GM19452 (cell line): ENCODE measurements around the gene DSCAM.

ENCODE experiments used
- ATAC-seq: cut with Tn5 transposase; IDR thresholded peaks from one replicate; pipeline ENCODE4 v1.9.1; 2021; ENCODE audit not compliant: unreplicated experiment

The DSCAM gene

DNA sequence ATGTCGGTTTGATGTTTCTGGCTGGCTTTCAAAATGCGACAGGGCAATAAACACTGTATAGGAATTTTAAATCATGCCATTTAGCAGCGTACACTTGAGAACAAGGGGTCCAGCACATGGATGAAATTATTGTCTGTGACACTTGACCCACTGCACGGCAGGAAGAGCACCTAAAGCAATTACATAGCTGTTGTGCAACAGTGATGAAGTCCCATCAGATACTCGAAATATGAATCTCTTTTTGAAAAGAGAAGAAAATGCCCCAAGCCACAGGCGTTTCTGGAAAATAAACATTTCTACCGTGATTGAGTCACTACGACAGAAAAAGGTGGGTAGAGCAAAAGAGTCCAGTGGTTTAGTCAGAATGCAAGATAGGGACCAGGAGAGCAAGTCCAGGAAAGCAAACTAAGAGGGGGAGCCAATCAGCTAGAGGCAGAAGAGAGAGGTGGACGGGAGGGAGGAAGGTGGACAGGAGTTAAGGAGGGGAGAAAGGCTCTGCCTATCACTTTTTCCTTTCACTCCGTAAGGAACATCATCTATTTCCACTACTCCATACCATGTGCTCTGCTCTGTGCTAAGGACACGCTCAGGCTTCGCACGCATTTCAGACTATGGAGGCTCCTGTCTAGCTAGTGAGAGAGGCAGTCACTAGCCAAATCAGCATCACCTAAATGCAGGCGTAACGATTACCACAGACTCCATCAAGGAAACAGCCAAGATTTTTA, 6.4 kb downstream of the DSCAM start:
- ATAC-seq = no peak

DNA sequence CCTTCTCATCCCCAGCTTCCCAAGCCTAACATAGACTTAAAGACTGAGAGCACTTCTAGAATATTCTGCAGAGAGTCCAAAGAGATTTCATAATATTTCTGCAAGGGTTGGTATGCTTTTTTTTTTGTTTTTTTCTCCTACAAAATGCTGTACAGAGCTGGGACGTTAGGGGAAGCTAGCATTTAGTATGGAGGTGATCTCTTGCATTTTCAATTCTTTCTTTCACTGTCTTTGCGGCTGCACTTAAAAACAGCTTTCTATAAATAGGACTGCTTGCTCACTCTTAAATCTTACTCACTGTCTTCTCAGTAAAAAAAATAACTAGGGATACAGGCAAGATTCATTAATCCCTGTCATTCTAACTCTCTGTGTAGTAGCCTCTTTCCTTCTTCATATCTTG, 7.4 kb downstream of the DSCAM start:
- ATAC-seq = no peak

DNA sequence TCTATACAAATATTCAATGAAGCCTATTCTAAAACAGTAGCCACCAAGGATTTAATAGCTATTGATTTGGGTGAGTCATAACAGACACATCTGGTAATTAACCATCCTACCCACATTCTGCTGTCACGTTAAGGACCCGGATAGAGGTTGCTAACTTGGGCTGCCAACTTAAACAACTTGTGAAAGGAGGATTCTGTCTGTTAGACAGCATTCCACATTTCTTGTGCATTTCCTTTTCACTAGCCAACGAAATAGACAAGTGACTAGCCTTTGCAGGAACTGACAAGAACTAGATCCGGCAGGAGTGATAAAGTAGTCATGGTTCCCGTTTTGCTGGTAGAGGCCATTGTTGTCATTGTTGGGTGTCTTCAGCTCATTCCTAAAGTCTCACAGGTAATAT, 9.5 kb downstream of the DSCAM start:
- no peak for ATAC-seq

DNA sequence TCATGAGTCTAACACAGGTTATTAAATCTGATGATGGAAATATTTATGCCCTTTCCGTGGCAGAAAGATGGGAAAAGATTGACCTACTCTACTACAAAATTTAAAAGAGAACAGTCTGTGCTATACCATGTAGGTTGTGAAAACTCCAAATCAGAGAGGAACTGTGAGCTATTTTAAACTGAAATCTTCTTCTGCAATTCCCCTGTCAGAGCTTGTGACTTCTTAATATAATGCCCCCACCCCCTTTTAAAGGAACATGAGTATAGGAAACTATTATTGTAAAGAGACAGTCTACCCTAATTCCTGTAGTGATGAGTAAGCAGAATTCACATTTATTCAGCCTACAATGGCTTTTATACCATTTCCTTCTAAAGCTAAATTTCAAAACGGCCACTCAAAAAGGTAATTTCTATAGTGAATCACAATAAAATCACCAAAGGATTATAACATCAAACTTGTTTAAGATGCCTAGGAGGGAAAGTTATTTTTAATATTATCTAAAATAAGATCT, 11.7 kb downstream of the DSCAM start:
- ATAC-seq = no peak

DNA sequence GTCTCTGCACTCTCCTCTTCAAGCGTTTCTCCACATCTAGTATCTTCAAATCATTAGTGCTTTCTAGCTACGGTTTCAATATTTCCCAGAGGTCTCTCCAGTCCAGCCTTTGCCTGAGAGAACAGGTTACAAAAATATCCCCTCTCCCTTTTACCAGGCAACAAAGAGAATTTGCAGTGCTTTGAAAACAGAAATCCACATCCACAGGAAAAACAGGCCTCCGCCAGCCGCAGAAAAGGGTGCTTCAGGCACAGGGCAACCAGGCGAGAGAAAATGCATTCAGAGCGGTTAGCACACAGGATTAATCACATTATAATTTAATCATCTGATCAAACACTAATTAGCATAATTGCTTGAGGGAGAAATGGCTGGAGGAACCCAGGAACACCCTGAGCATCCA, 13.8 kb downstream of the DSCAM start:
- ATAC-seq = no peak

DNA sequence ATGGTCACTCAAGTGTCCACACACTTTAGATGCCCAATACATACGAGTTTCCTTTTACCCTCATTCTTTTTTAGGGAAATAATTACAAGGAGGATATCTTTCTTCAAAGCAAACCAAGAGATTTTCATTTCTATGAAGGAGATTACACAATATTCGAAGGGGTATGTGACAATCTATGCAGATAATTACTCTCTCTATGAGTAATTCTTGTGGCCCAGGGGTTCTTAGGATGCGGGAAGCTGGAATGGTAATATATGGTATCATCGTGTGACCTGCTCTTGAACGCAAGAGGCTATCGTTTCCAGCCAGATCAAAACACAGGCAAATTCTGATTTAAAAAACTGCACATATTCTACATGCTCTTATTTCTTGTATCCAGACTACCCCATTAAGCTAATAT, 14.6 kb downstream of the DSCAM start:
- no peak for ATAC-seq

DNA sequence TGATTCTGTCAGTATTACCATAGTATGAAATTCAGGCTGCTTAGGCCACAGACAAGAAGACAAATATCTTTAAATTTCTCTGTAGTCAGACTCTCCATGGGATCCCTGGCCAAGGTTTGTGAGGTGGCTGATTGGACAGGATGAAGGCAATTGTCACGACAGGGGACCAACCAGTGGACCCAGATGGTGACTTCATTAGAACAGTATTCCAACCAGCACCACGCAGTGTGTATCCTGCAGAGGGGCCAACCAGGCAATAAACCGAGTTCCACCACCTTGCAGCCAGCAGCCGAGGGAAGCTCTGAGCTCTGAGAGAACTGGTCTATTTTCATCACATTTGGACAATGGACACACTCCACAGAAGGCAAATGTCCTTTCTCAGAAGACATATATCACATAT, 16.1 kb downstream of the DSCAM start:
- ATAC-seq = no peak

DNA sequence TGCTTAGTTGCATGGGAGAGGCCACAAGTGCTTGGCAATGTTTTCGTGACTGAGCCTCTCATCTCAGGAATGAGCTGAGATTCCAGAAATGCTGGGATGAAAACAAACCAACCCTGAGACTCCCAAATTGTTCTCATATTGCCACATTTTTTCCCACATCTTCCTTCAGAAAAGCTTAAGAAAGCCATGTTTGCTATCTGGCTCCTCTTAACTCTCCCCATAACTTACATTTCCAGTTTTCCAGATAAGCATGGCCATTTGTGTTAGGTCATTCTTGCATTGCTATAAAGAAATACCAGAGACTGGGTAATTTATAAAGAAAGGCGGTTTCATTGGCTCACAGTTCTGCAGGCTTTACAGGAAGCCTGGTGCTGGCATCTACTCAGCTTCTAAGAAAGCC, 17.2 kb downstream of the DSCAM start:
- no peak for ATAC-seq

DNA sequence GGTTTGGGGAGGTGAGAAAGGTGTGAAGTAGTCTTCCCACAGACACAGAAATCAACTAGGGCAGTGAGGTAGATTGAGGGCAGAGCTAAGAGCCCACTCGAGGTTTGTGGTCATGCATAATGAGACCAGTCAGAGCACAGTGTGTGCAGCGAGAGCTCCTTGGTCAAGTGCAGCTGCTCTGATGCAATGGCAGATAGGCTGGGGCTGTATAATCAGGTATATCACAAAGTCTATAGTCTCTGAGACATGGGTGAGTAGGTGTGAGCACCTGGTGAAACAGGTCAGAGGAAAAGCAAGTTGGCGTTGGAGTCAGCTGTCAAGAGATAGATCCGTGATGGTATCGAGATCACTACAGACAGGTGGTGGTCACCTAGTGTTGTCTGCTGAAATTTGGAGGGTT, 17.6 kb downstream of the DSCAM start:
- ATAC-seq = no peak

DNA sequence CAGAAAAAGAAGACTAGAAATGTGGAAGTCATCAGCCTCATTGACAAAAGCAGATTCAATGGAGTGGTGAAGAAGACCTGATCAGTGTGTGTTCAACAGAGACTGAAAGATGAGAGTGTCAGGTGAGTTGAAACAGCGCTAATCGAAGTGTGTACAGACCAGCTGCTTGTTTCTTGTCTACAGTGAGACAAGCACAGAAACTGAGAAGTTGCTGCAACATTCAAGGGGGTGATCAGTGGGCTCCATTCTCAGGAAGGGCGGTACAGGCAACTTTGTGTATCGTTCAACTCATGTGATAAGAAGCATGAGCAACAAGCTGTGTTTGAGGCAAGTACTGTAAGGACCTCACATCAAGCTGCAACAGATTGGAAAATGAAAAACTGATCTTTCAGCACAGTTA, 19.4 kb downstream of the DSCAM start:
- ATAC-seq = no peak

DNA sequence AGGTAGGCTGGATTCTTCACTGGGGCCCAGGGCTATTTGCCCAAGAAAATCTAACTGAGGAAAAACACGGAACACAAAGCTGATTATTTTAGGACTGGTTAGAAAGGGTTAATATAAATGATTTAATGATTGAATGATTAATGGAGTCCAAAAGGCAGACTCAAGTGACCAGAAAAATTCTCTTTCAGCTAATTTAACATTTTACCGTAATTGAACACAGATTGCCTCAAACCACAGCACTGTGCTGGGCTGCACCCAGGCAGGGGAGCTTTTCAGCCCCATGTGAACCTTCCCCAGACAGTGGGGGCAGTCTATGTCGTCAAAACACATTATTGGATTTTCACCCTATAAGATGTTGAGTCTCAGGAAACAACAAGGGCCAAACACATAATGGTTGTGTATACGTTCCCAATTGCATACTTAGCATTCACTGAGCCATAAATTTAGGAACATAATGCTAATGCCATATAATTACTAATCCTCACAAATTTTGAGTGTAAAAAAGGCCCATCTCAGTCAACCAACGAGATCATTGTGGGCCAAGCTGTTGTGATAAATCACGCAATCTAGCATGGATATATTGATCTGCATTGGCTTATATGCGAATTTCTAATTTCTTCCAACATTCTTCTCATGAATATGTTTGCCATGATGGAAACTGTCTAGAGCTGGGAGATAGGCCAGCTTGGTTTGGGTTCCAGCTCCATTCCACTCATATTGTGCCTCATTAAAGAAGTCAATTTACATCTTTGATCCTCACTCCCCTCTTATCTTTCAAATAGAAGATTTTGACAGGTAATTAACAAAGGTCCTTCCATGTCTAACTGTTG, 27.7 kb downstream of the DSCAM start:
- no peak for ATAC-seq

DNA sequence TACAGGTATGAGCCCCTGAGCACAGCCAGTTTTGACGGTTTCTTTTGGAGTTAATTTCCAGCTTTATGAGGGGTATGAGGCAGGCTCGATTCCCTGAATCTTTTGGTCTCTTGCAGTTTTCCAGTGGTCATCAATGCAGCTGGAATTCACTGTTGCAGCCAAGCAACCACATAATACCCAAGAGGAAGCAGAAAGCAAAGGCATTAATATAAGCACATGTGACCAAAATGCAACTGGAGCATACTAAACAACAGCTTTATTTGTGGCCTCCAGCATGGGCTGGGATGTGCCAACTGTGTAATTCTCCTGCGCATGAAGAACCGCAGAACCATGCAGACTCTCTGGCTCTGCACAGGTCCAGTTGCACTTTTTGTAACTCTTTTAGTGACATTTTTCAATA, 33.0 kb downstream of the DSCAM start:
- ATAC-seq = no peak

DNA sequence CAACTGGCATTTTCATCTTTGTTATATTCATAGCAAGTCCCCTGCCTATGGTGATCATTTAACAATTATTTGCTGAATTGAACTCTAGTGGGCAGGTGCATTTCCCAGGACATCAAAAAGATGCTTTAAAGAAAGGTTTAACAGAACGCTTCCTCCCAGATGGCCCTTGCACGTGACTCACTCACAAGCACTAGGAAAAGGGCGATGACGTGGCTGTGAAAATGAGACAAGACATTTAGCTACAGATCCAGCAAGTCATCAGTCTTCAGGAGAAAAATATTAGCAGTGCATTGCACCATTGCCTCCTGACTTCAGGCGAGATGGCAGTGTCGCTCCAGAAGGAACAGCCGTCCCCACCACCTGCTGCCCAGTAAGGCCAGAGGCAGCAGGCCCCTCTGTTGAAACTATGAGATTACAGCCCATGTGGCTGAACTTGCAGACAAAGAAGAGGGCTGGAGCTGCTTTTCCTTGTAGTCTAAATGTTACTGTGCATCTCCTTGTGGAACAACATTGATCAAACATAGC, 37.2 kb downstream of the DSCAM start:
- no peak for ATAC-seq

DNA sequence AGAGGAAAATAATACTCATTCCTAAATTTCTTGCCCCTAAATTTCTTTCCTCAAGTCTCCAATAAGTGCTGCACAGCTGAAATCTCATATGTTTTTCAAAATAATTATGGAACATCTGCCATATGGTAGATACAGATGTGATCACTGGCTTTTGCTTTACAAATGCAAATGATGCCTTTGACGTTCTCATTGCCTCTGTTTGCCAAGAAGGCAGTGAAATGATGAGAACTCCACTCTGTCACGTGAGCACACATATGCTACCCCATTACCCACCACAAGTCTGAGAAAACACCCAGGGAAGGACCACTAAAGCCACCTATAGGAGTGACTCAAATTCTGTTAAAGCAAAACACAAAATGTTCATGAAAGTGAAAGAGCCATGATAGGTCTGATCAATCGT, 43.9 kb downstream of the DSCAM start:
- no peak for ATAC-seq

DNA sequence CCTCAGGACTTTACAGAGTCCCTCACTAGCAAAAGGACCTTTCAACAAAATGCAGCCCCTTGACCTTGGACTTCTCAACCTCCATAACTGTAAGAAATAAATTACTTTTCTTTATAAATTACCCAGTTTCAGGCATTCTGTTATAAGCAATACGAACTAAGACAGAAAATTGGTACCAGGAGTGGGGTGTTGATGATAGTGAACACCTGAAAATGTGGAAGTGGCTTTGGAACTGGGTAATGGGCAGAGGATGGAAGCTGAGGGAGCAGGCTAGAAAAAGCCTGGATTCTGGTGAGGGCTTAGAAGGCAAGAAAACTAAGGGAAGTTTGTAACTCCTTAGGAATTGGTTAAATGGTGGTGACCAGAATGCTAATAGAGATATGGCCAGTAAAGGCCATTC, 46.8 kb downstream of the DSCAM start:
- ATAC-seq = no peak

DNA sequence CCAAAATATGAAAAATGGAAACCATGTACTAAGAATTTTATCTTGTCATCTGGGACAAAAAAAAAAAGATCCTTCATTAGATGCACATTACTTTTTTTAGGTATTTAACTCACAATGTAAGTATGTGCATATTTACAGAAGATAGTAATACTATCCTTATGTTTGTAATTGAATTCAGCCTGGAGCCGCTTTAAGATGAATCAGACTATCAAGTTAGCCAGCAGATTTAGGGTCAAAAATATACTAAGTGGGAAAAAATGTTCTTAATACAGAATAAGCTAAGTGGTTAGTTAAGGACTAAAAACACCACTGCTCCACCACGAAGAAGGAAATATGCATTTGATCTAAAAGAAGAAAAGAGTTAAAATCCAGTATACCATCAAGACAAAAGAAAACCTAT, 49.1 kb downstream of the DSCAM start:
- ATAC-seq = no peak

DNA sequence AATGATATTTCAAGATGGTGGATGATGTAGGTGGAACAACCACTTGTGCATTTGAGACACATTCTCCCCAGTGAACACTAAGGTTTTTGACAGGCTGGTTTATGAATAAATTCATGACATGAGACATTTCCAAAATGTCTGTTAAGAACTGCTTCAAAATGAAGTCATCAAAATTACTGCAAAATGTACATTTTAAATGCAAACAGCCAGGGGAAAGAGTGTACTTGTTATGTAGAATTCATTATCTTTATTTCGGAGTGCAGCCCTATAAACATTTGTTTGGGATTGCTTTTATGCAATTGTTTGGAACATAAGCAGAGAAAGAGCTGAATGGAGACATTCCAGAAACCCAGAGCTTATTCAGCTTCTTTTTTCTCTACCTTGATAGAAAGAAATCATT, 49.5 kb downstream of the DSCAM start:
- ATAC-seq = no peak

DNA sequence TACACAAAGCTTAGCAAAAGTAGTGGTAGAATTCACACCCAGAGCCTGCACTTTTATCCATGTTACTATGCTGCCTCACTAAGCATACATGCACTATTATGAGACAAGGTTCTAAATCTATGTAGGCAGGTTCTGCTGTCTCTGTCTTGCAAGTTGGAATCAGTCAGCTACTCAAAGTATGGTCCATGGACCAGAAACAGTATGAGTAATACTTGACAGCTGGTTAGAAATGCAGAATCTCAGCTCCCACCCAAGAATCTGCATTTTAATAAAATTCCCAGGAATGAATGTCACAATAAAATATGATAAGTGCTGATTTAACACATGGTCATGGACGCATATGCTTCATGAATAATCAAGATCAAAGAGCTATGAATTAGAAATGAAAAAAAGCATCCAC, 50.5 kb downstream of the DSCAM start:
- ATAC-seq = no peak

DNA sequence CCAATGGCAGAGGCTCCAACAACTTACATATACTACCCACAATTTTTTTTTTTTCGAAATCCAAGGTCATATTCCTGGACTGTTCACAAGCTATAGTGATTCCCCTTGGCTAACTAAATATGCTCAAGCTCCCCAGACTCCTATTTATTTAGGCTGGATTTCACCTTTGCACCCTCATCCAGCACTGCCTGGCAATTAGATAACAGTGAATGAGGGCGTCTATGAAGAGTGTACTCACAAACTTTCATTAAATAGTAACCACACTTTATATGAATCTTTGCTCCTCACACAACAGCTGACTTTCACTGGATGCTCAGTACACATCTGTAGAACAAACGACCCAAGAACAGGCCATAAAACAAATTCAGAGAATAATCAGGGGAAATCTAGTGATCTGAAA, 51.6 kb downstream of the DSCAM start:
- no peak for ATAC-seq

DNA sequence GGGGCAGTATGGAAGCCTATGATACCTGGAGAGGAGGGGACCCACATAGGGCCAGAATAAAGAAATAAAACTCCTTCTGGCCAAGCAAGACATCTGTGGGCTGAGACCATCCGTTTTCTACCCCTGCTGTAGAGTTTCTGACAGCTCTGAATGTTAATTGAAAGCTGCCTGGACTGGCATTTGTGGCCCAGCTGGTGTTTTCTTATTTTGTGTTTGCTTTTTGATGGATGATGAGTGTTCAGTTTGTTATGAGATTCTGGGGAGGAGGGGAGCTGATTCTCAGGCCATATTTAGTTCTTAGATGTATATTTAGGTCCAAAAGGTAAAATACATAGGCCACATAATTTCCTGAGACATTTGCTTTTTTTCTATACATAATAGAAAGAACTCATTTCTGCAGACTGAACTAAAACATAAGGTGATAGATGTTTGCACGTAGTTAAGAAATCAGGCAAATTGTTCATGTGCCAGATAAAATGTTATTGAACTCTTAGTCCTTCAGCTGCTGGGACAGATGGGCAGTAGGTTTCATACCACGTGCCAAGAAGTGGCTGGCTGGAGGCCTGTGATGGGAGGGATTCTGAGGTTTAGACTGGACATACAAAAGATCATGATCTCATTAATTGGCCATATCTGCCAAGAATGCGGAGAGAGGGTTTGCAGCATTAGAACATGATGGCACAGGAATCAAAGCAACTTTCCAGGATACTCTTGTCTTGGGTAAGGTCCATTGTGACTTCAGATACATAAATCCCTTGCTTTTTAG, 54.1 kb downstream of the DSCAM start:
- no peak for ATAC-seq

DNA sequence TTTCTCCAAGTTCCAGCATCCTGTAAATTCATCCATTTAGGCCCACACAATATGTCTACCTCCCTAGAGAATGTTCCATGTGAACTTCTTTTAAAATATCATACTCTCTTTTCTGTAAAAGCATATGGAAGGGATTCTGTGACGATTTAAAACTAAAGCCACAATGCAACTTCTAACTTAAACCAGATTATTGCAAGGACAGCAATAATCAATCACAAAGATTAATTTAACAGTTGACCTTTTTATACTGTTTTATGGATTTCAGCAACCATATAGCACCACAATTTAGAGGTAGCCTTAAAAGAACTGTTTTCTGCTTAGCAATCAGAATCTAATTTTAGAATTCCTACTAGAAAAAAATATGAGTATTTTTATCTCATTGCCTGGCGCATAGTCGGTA, 58.3 kb downstream of the DSCAM start:
- ATAC-seq = no peak
